ENCODE data around the gene MED17.

Gene MED17

GRCh38 chr11:93817426-93818348, 33.6 kb downstream of the MED17 start:
- DNase-seq: no peak

GRCh38 chr11:93819966-93820695, 36.0 kb downstream of the MED17 start:
- no peak for DNase-seq

GRCh38 chr11:93820847-93821246, 36.8 kb downstream of the MED17 start:
- no peak for DNase-seq

GRCh38 chr11:93821617-93822016, 37.5 kb downstream of the MED17 start:
- DNase-seq: no peak

- no peak for DNase-seq
Observed at GRCh38 chr11:93822359-93822758, 38.3 kb downstream of the MED17 start.

GRCh38 chr11:93823210-93823609, 39.1 kb downstream of the MED17 start:
- DNase-seq: no peak

- DNase-seq: no peak
Observed at GRCh38 chr11:93827363-93827762, 43.3 kb downstream of the MED17 start.

GRCh38 chr11:93829598-93829997, 45.5 kb downstream of the MED17 start:
- no peak for DNase-seq

GRCh38 chr11:93831343-93832127, 47.5 kb downstream of the MED17 start:
- DNase-seq: no peak

GRCh38 chr11:93832780-93833179, 48.7 kb downstream of the MED17 start:
- DNase-seq: no peak

GRCh38 chr11:93838967-93839366, 54.9 kb downstream of the MED17 start:
- no peak for DNase-seq

GRCh38 chr11:93840180-93840579, 56.1 kb downstream of the MED17 start:
- DNase-seq: no peak

- no peak for DNase-seq
Observed at GRCh38 chr11:93840981-93841380, 56.9 kb downstream of the MED17 start.

- no peak for DNase-seq
Observed at GRCh38 chr11:93841446-93841845, 57.4 kb downstream of the MED17 start.

GRCh38 chr11:93842034-93842433, 58.0 kb downstream of the MED17 start:
- no peak for DNase-seq

- no peak for DNase-seq
Observed at GRCh38 chr11:93842461-93842860, 58.4 kb downstream of the MED17 start.

GRCh38 chr11:93843906-93844305, 59.8 kb downstream of the MED17 start:
- DNase-seq: no peak

GRCh38 chr11:93844568-93844967, 60.5 kb downstream of the MED17 start:
- DNase-seq: no peak

- no peak for DNase-seq
Observed at GRCh38 chr11:93845181-93846092, 61.4 kb downstream of the MED17 start.

GRCh38 chr11:93846411-93846810, 62.3 kb downstream of the MED17 start:
- no peak for DNase-seq

GRCh38 chr11:93849201-93849600, 65.1 kb downstream of the MED17 start:
- DNase-seq: no peak

All from activated CD4-positive, alpha-beta T cell treated with anti-CD3 and anti-CD28 coated beads, Interleukin-2, amount 50 U/mL, for 48 hours (primary cell).